ENCODE results near the gene USP43.

DNA sequence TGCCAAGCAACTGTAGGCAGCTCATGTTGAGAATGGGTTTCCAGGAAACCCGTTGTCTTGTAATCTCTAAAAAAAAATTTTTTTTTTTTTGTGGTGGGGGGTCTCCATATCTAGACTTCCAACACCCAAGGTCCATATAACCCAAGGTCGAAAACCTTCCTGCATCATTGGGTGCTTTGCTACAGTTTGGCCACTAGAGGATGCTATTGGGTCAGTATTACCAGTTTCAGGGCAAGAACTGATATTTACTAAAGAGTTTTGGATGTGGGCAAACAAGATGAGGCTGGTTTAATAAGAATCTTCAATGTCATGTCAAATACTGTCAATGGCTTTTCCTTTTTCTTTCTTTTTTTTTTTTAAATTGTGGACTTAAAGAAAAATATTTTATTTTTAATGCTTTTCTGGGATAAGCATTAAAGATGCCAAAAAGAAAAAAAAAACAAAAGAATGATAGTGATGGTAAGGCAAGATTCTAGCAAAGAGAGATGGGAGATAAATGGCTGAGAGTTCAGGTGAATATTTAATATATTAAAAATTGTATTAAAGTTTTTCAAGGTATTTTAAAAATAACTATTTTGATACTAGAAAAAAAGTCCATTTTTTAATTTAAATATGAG lies 83.8 kb downstream of the USP43 start:
- TF ChIP-seq, protein P1, sequence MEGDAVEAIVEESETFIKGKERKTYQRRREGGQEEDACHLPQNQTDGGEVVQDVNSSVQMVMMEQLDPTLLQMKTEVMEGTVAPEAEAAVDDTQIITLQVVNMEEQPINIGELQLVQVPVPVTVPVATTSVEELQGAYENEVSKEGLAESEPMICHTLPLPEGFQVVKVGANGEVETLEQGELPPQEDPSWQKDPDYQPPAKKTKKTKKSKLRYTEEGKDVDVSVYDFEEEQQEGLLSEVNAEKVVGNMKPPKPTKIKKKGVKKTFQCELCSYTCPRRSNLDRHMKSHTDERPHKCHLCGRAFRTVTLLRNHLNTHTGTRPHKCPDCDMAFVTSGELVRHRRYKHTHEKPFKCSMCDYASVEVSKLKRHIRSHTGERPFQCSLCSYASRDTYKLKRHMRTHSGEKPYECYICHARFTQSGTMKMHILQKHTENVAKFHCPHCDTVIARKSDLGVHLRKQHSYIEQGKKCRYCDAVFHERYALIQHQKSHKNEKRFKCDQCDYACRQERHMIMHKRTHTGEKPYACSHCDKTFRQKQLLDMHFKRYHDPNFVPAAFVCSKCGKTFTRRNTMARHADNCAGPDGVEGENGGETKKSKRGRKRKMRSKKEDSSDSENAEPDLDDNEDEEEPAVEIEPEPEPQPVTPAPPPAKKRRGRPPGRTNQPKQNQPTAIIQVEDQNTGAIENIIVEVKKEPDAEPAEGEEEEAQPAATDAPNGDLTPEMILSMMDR (IDR thresholded peaks at IDR 0.05) = peak in 2 of 3 experiments; percentile 93 to 98
- no peak for TF ChIP-seq POLR2A (IDR thresholded peaks at IDR 0.05; ENCODE audit: low read depth)
- no peak for TF ChIP-seq POLR2AphosphoS5 (IDR thresholded peaks at IDR 0.05)
- TF ChIP-seq EP300 (IDR thresholded peaks at IDR 0.05) = no peak

Measured in esophagus muscularis mucosa (tissue), 4 donors.